Inflammatory macrophage treated with lipopolysaccharide for 4 hours (primary cell): ENCODE results near the gene SLC13A3.
A peak's percentile ranks its signal among the peaks of the same experiment; 100 is the strongest.

ENCODE experiments used
- DNase-seq: peaks from one replicate; pipeline ENCODE4 v3.0.0-alpha.2; 2020

Gene SLC13A3

GRCh38 chr20:46650575-46651090 is 626 bp downstream of the SLC13A3 start:
- no peak for DNase-seq

- DNase-seq: no peak
Measured at GRCh38 chr20:46649965-46650542, 1.2 kb downstream of the SLC13A3 start.

GRCh38 chr20:46649650-46649949 is 1.7 kb downstream of the SLC13A3 start:
- DNase-seq: no peak

- peak; percentile 54 for DNase-seq
Measured at GRCh38 chr20:46648903-46649649, 2.2 kb downstream of the SLC13A3 start.

GRCh38 chr20:46647469-46647868 is 3.8 kb downstream of the SLC13A3 start:
- DNase-seq: no peak

- DNase-seq: no peak
Measured at GRCh38 chr20:46646659-46647380, 4.4 kb downstream of the SLC13A3 start.

GRCh38 chr20:46646122-46646521 is 5.1 kb downstream of the SLC13A3 start:
- DNase-seq: no peak

GRCh38 chr20:46644733-46645132 is 6.5 kb downstream of the SLC13A3 start:
- no peak for DNase-seq

GRCh38 chr20:46644160-46644559 is 7.1 kb downstream of the SLC13A3 start:
- no peak for DNase-seq

GRCh38 chr20:46642969-46643343 is 8.3 kb downstream of the SLC13A3 start:
- DNase-seq: no peak

GRCh38 chr20:46642265-46642968 is 8.8 kb downstream of the SLC13A3 start:
- no peak for DNase-seq

- no peak for DNase-seq
Measured at GRCh38 chr20:46641424-46641823, 9.8 kb downstream of the SLC13A3 start.

- no peak for DNase-seq
Measured at GRCh38 chr20:46640536-46641311, 10.5 kb downstream of the SLC13A3 start.

GRCh38 chr20:46640044-46640443 is 11.2 kb downstream of the SLC13A3 start:
- no peak for DNase-seq

- DNase-seq: no peak
Measured at GRCh38 chr20:46639587-46639986, 11.7 kb downstream of the SLC13A3 start.

- DNase-seq: no peak
Measured at GRCh38 chr20:46638898-46639274, 12.4 kb downstream of the SLC13A3 start.

- no peak for DNase-seq
Measured at GRCh38 chr20:46638134-46638897, 12.9 kb downstream of the SLC13A3 start.

GRCh38 chr20:46637427-46638133 is 13.7 kb downstream of the SLC13A3 start:
- no peak for DNase-seq

- no peak for DNase-seq
Measured at GRCh38 chr20:46637020-46637419, 14.2 kb downstream of the SLC13A3 start.

- no peak for DNase-seq
Measured at GRCh38 chr20:46636514-46636913, 14.7 kb downstream of the SLC13A3 start.

GRCh38 chr20:46635514-46636136 is 15.6 kb downstream of the SLC13A3 start:
- peak; percentile 51 for DNase-seq
